Measurements from ENCODE around the gene TAF4B.

GRCh38 chr18:26405190-26405801 is 179.1 kb downstream of the TAF4B start:
- TF ChIP-seq POLR2A (IDR thresholded peaks at IDR 0.05), result no peak
- TF ChIP-seq, protein P1, sequence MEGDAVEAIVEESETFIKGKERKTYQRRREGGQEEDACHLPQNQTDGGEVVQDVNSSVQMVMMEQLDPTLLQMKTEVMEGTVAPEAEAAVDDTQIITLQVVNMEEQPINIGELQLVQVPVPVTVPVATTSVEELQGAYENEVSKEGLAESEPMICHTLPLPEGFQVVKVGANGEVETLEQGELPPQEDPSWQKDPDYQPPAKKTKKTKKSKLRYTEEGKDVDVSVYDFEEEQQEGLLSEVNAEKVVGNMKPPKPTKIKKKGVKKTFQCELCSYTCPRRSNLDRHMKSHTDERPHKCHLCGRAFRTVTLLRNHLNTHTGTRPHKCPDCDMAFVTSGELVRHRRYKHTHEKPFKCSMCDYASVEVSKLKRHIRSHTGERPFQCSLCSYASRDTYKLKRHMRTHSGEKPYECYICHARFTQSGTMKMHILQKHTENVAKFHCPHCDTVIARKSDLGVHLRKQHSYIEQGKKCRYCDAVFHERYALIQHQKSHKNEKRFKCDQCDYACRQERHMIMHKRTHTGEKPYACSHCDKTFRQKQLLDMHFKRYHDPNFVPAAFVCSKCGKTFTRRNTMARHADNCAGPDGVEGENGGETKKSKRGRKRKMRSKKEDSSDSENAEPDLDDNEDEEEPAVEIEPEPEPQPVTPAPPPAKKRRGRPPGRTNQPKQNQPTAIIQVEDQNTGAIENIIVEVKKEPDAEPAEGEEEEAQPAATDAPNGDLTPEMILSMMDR (IDR thresholded peaks at IDR 0.05), result no peak
- no peak for TF ChIP-seq EP300 (IDR thresholded peaks at IDR 0.05)

All from ovary (tissue), 3 donors.